Suprapubic skin (tissue), 3 donors: ENCODE measurements around the gene ELAVL1.

Experiments used
- CTCF ChIP-seq, 2 donors: fragments of 200-600 bp in 1 of 2; fragments of 450-650 bp in 1 of 2; sonication (generic) in 1 of 2; IDR thresholded peaks; one replicate each; pipeline ENCODE4 v1.5.1; 2016 to 2019; ENCODE audit warnings: antibody characterized with exemption in 2 of 2, mild to moderate bottlenecking in 1 of 2, moderate library complexity in 1 of 2
- EP300 ChIP-seq: sonication (generic); formaldehyde crosslinking; IDR thresholded peaks from one replicate; pipeline ENCODE4 v1.6.1; 2017; ENCODE audit warnings: antibody characterized with exemption
- POLR2A ChIP-seq, 2 donors: fragments of 450-650 bp; IDR thresholded peaks; one replicate each; pipeline ENCODE4 v1.6.1; 2017; ENCODE audit warnings: antibody characterized with exemption in 2 of 2, mild to moderate bottlenecking in 2 of 2, moderate library complexity in 2 of 2

DNA sequence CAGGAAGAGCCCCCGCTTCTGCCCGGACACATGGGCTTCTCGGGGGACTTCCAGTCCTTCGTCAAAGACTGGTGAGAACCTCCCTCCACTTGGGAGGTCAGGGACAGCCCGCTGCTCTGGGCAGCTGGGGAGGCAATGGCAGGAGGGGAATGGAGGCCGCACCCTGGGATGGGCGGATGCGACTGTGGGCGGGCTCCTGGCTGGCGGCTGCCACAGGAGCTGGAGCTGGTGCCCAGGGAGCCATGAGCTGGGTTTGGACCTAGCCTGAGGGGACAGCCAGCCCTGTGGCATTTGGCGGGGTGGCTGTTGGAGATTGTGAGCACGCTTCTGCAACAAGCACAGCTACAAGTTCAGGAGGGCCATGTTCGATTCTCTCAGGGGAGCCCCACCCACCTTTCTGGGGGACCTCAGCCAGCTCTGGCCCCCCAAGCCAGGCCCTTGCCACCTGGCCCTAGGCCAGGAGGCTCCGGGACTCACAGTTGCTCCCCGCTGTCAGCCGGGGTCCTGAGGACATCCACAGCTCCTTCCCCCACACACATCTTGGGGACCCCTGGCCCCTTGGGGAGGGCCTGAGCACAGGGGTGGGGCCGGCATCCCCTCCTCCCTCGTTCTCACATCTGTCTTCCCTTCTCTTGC lies 93.8 kb downstream of the ELAVL1 start:
- TF ChIP-seq CTCF (IDR thresholded peaks at IDR 0.05): no peak
- no peak for TF ChIP-seq POLR2A (IDR thresholded peaks at IDR 0.05)
- TF ChIP-seq EP300: no peak
